Endometrial microvascular endothelial cells (primary cell): Measurements from ENCODE around the gene TMEM81. TPM values are rescaled to one million over a fixed set of nuclear protein-coding genes. Genes with fewer than 3 reads are reported as not detected.

Source experiments
- in situ Hi-C: cut with HindIII; loops from 2 replicates; pipeline ENCODE4 v1.10.0; 2017; ENCODE audit warnings: low sequenced_read_pairs, low pct_unique_long_range_greater_than_20kb; ENCODE audit errors: inconsistent ontology term
- total RNA-seq: library from RNA; depleted of rRNA; stranded (reverse); fragments of >200 nt; gene quantifications from one replicate; pipeline ENCODE4 v1.2.3, GENCODE V29; 2015; ENCODE audit errors: inconsistent ontology term

Gene TMEM81
- total RNA-seq: 2.0 TPM

- in situ Hi-C loops: no loop called here
These were observed at the start of gene TMEM81 for GRCh38 chr1:205084360-205084759. Gene TMEM81 (minus strand): TSS chr1:205084460. CDS start chr1:205084320, 140 bp downstream.

GRCh38 chr1:205133287-205133686, 49.0 kb upstream of the TMEM81 start:
- in situ Hi-C loops: no loop called here

GRCh38 chr1:205129447-205130029, 45.3 kb upstream of the TMEM81 start:
- in situ Hi-C loops: no loop called here

GRCh38 chr1:205128050-205128449, 43.8 kb upstream of the TMEM81 start:
- in situ Hi-C loops: no loop called here

GRCh38 chr1:205127646-205128045, 43.4 kb upstream of the TMEM81 start:
- in situ Hi-C loops: no loop called here

- in situ Hi-C loops: no loop called here
These were observed 40.5 kb upstream of the TMEM81 start for GRCh38 chr1:205124726-205125125.

- in situ Hi-C loops: no loop called here
These were observed 38.2 kb upstream of the TMEM81 start for GRCh38 chr1:205122489-205122882.

- in situ Hi-C loops: no loop called here
These were observed 37.6 kb upstream of the TMEM81 start, which contains the start of gene RBBP5 for GRCh38 chr1:205121660-205122488. Gene RBBP5 (minus strand): TSS chr1:205121978. CDS start chr1:205121873, 105 bp downstream.

- in situ Hi-C loops: no loop called here
These were observed 34.5 kb upstream of the TMEM81 start for GRCh38 chr1:205118752-205119151.

GRCh38 chr1:205111354-205111753, 27.1 kb upstream of the TMEM81 start:
- in situ Hi-C loops: no loop called here

- in situ Hi-C loops: no loop called here
These were observed 25.5 kb upstream of the TMEM81 start for GRCh38 chr1:205109711-205110110.

GRCh38 chr1:205109269-205109668, 25.0 kb upstream of the TMEM81 start:
- in situ Hi-C loops: no loop called here

GRCh38 chr1:205108464-205108863, 24.2 kb upstream of the TMEM81 start:
- in situ Hi-C loops: no loop called here

- in situ Hi-C loops: no loop called here
These were observed 23.1 kb upstream of the TMEM81 start for GRCh38 chr1:205107327-205107726.

GRCh38 chr1:205102404-205102803, 18.1 kb upstream of the TMEM81 start:
- in situ Hi-C loops: no loop called here

GRCh38 chr1:205098242-205098641, 14.0 kb upstream of the TMEM81 start:
- in situ Hi-C loops: no loop called here

GRCh38 chr1:205095422-205095821, 11.2 kb upstream of the TMEM81 start:
- in situ Hi-C loops: no loop called here

GRCh38 chr1:205091043-205091740, 6.9 kb upstream of the TMEM81 start:
- in situ Hi-C loops: no loop called here

- in situ Hi-C loops: no loop called here
These were observed 4.1 kb upstream of the TMEM81 start for GRCh38 chr1:205088341-205088740.

GRCh38 chr1:205082431-205082830, 1.8 kb downstream of the TMEM81 start:
- in situ Hi-C loops: no loop called here
